Measurements from ENCODE around the gene TRIM74.
"Not testable (repeated sequence)": the region's sequence is repeated elsewhere in the genome, so short reads cannot be mapped to it uniquely, and the experiment has no call there.

- TF ChIP-seq CTCF (IDR thresholded peaks at IDR 0.05; ENCODE audit: low read depth, low read length); EZH2phosphoT487 (IDR thresholded peaks at IDR 0.05; ENCODE audit: low read depth): not testable (repeated sequence)
Measured at GRCh38 chr7:72971505-72971904, 2.2 kb upstream of the TRIM74 start.
